PC-3 (cell line): ENCODE measurements around the gene SF3B2.

Experiments
- EZH2 ChIP-seq: fragments of 300-600 bp; sonication (generic); IDR thresholded peaks from one replicate; pipeline ENCODE4 v1.6.1; 2017; ENCODE audit warnings: antibody characterized with exemption, mild to moderate bottlenecking, low read length; ENCODE audit not compliant: unreplicated experiment
- TF ChIP-seq, protein P1 (sequence below): fragments of 300-600 bp; sonication (generic); conservative IDR thresholded peaks from 2 replicates; pipeline ENCODE4 v1.5.1; 2017; ENCODE audit warnings: antibody characterized with exemption, low read depth, mild to moderate bottlenecking, low read length

DNA sequence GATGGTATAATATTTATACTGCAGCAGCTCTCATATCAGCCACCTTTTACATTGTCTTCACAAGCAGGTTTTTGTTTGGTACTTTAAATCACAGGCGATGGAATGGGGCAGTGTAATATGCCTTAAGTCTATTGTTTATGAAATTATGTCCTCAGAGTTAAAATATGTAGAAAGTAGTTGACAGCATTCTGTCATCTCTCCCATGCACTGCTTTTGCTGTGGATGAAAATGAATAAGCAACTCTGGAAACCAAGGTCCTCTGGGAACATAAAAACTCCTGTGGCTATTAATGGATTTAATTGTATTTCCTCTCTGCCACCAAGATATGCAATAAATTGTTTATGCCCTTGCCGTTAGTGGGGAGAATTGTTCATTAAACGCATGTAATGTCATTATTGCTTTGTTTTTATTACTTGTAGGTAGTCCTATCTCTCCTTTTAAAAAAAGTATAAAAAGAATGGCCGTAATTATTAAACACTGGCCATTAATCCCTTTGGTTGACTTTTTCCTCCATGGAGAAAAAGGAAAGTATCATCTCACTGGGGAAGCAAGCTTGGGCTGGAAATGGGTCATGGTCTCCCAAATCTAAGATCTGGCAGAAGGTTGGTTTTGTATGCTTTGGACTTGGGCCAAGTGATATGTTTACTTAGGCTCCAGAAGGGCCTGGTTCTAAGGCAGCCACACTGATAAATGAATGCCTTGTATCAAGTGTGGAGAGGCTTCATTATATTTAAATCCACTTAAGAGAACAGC is 31.0 kb downstream of the SF3B2 start:
- TF ChIP-seq EZH2: no peak
- TF ChIP-seq, protein P1, sequence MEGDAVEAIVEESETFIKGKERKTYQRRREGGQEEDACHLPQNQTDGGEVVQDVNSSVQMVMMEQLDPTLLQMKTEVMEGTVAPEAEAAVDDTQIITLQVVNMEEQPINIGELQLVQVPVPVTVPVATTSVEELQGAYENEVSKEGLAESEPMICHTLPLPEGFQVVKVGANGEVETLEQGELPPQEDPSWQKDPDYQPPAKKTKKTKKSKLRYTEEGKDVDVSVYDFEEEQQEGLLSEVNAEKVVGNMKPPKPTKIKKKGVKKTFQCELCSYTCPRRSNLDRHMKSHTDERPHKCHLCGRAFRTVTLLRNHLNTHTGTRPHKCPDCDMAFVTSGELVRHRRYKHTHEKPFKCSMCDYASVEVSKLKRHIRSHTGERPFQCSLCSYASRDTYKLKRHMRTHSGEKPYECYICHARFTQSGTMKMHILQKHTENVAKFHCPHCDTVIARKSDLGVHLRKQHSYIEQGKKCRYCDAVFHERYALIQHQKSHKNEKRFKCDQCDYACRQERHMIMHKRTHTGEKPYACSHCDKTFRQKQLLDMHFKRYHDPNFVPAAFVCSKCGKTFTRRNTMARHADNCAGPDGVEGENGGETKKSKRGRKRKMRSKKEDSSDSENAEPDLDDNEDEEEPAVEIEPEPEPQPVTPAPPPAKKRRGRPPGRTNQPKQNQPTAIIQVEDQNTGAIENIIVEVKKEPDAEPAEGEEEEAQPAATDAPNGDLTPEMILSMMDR: no peak
